Endothelial cell of umbilical vein (primary cell): ENCODE data around the gene WNT7B. TPM values are rescaled to one million over a fixed set of nuclear protein-coding genes. Genes with fewer than 3 reads are reported as not detected.

Source experiments
- BruUV-seq: library from RNA; stranded (reverse); fragments of 400-500 nt; replicated peaks from 2 replicates; lab custom pipeline; 2021; lab: Mats Ljungman, UMichigan
- CTCF ChIA-PET: fragments of 300-600, 350-600 bp; sonication (Branson Sonifier 250); formaldehyde crosslinking; loops from one replicate; lab custom pipeline; 2021; ENCODE audit warnings: antibody characterized with exemption, inconsistent platforms; lab: Charles Lee
- POLR2A ChIA-PET: fragments of 300-600, 350-600 bp; sonication (Branson Sonifier 250); formaldehyde crosslinking; loops from one replicate; lab custom pipeline; 2021; ENCODE audit warnings: antibody characterized with exemption, inconsistent platforms; lab: Charles Lee
- DNase-seq: peaks from one replicate; pipeline ENCODE4 v3.0.0-alpha.2; 2011; ENCODE audit warnings: low read depth, low spot score
- FAIRE-seq: peaks from 2 replicates; lab custom pipeline; 2011; peaks lifted over from hg19 to GRCh38; lab: Jason Lieb, UNC
- H2AFZ ChIP-seq: 2 replicates; pipeline ENCODE4 v1.6.0; 2012; ENCODE audit warnings: low read depth, low read length, control low read depth, inconsistent platforms
- H3K27ac ChIP-seq: 2 replicates; pipeline ENCODE4 v1.5.1; 2011; ENCODE audit warnings: low read depth, mild to moderate bottlenecking, control low read depth, low read length, moderate library complexity; ENCODE audit not compliant: insufficient read depth
- H3K27me3 ChIP-seq, 2 experiments: 2 replicates each; pipeline versions ENCODE4 v1.6.0 to v1.6.1; 2011; ENCODE audit warnings: low read length in 2 of 2, mixed read lengths in 1 of 2; ENCODE audit not compliant: control insufficient read depth in 2 of 2, insufficient read depth in 2 of 2
- H3K36me3 ChIP-seq, 2 experiments: 2 replicates in 1 of 2; 3 replicates in 1 of 2; pipeline ENCODE4 v1.5.1; 2011; ENCODE audit warnings: low read length in 2 of 2, mild to moderate bottlenecking in 1 of 2, moderate library complexity in 1 of 2; ENCODE audit not compliant: control insufficient read depth in 2 of 2, insufficient read depth in 2 of 2; ENCODE audit errors: extremely low read depth in 1 of 2
- H3K4me1 ChIP-seq: 3 replicates; pipeline ENCODE4 v1.5.1; 2011; ENCODE audit warnings: mild to moderate bottlenecking, low read length; ENCODE audit not compliant: control insufficient read depth, insufficient read depth; ENCODE audit errors: extremely low read depth
- H3K4me2 ChIP-seq: 2 replicates; pipeline ENCODE4 v1.6.1; 2011; ENCODE audit warnings: low read length, control low read depth, mixed read lengths; ENCODE audit not compliant: insufficient read depth
- H3K4me3 ChIP-seq, 3 experiments: fragments of 200-600 bp in 1 of 3; sonication (generic), shearing (Covaris generic) in 1 of 3; replicated peaks in 1 of 3; 2 replicates each; pipeline ENCODE4 v1.5.1; 2011 to 2016; ENCODE audit warnings: control low read depth in 3 of 3, low read length in 3 of 3, mild to moderate bottlenecking in 2 of 3, inconsistent platforms in 1 of 3, low read depth in 1 of 3, moderate library complexity in 1 of 3; ENCODE audit not compliant: insufficient read depth in 1 of 3
- H3K79me2 ChIP-seq: 2 replicates; pipeline ENCODE4 v1.6.0; 2012; ENCODE audit warnings: low read length, inconsistent platforms; ENCODE audit not compliant: control insufficient read depth, insufficient read depth
- H3K9ac ChIP-seq: replicated peaks from 2 replicates; pipeline ENCODE3; 2011; ENCODE audit warnings: low read length, control low read depth; ENCODE audit not compliant: insufficient read depth; ENCODE audit errors: extremely low read depth
- H3K9me1 ChIP-seq: replicated peaks from 3 replicates; pipeline ENCODE4 v1.6.0; 2011; ENCODE audit warnings: mild to moderate bottlenecking, low read length; ENCODE audit not compliant: control insufficient read depth, insufficient read depth; ENCODE audit errors: extremely low read depth
- H3K9me3 ChIP-seq: replicated peaks from 2 replicates; pipeline ENCODE4 v1.5.1; 2012; ENCODE audit warnings: low read length, inconsistent platforms; ENCODE audit not compliant: control insufficient read depth, insufficient read depth
- H4K20me1 ChIP-seq: replicated peaks from 2 replicates; pipeline ENCODE3; 2011; ENCODE audit warnings: mild to moderate bottlenecking, low read length; ENCODE audit not compliant: control insufficient read depth, insufficient read depth; ENCODE audit errors: extremely low read depth
- CTCF ChIP-seq, 2 donors: IDR thresholded peaks; 1 replicate in 1 of 2; 2 replicates in 1 of 2; pipeline ENCODE4 v1.5.1; 2011; ENCODE audit warnings: low read length in 2 of 2, mild to moderate bottlenecking in 2 of 2, moderate library complexity in 2 of 2, control low read depth in 1 of 2, inconsistent platforms in 1 of 2, low read depth in 1 of 2; ENCODE audit not compliant: insufficient read depth in 1 of 2; ENCODE audit errors: extremely low read depth in 1 of 2
- EZH2 ChIP-seq: IDR thresholded peaks from 2 replicates; pipeline ENCODE4 v1.6.1; 2012; ENCODE audit warnings: borderline replicate concordance, low read depth, mild to moderate bottlenecking, moderate library complexity, low read length, inconsistent platforms; ENCODE audit not compliant: severe bottlenecking
- FOS ChIP-seq: IDR thresholded peaks from 2 replicates; pipeline ENCODE4 v1.6.1; 2011; ENCODE audit warnings: mild to moderate bottlenecking, low read length, moderate library complexity, borderline replicate concordance; ENCODE audit not compliant: insufficient read depth
- GATA2 ChIP-seq: IDR thresholded peaks from 2 replicates; pipeline ENCODE4 v1.7.0; 2011; ENCODE audit warnings: low read depth, mild to moderate bottlenecking, moderate library complexity, mixed read lengths, low read length; ENCODE audit not compliant: insufficient read length, insufficient read depth
- JUN ChIP-seq: IDR thresholded peaks from 2 replicates; pipeline ENCODE4 v1.6.1; 2011; ENCODE audit warnings: borderline replicate concordance, low read depth; ENCODE audit not compliant: insufficient read length, insufficient read depth
- MYC ChIP-seq: IDR thresholded peaks from one replicate; pipeline ENCODE4 v1.6.1; 2011; ENCODE audit warnings: mild to moderate bottlenecking, low read depth, low read length
- POLR2A ChIP-seq: IDR thresholded peaks from 2 replicates; pipeline ENCODE4 v1.6.1; 2012; ENCODE audit warnings: low read depth, mild to moderate bottlenecking, control low read depth, low read length
- POLR2AphosphoS5 ChIP-seq: IDR thresholded peaks from 2 replicates; pipeline ENCODE4 v1.6.1; 2012; ENCODE audit warnings: low read depth, mild to moderate bottlenecking, control low read depth, low read length, moderate library complexity; ENCODE audit not compliant: insufficient read depth
- dilution Hi-C: fragments of 300-500 bp; cut with MboI; formaldehyde crosslinking; loops from one replicate; pipeline ENCODE4 v1.15.0; 2019; ENCODE audit warnings: low sequenced_read_pairs; ENCODE audit not compliant: extremely low pct_ligation_motif_present
- intact Hi-C: fragments of 100-400 bp; cut with micrococcal nuclease; formaldehyde crosslinking; loops from one replicate; pipeline ENCODE4 v1.10.0; 2022
- polyA plus RNA-seq, 4 experiments: library from polyadenylated mRNA; depleted of rRNA in 3 of 4; stranded (reverse) in 3 of 4; unstranded in 1 of 4; fragments of >200 nt; gene quantifications; 2 replicates each; pipeline versions ENCODE4 v1.2.1 to v1.2.3, GENCODE V29; 2011 to 2012; ENCODE audit warnings: missing spikeins in 1 of 4
- total RNA-seq: library from RNA; stranded (reverse); gene quantifications from 2 replicates; pipeline ENCODE4 v1.2.3, GENCODE V29; 2021
- TF ChIP-seq, protein P1 (sequence below): IDR thresholded peaks from 2 replicates; pipeline ENCODE4 v1.6.1; 2011; ENCODE audit not compliant: insufficient read depth, insufficient read length

WNT7B gene
- total and polyA plus RNA-seq, 2 donors (not counting 3 experiments of a cell fraction or from before 2014, with no cell fraction given) = not detected

GRCh38 chr22:45980268-45980570 is 3.3 kb upstream of the WNT7B start:
- POLR2A ChIA-PET = no interaction called here

More at GRCh38 chr22:45980268-45980570, 3.3 kb upstream of the WNT7B start:
- TF ChIP-seq CTCF (IDR thresholded peaks at IDR 0.05; ENCODE audit: extremely low read depth in 1 of 2, insufficient read depth in 1 of 2, low read depth in 1 of 2, low read length in 2 of 2) (no peak), FOS (no peak), GATA2 (no peak), POLR2AphosphoS5 (no peak), JUN (no peak), EZH2 (no peak), MYC (no peak), POLR2A (no peak)
- TF ChIP-seq, protein P1, sequence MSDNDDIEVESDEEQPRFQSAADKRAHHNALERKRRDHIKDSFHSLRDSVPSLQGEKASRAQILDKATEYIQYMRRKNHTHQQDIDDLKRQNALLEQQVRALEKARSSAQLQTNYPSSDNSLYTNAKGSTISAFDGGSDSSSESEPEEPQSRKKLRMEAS = no peak
- FAIRE-seq (peak; percentile 43), DNase-seq (no peak)
- no peak overlapping the region for H3K27ac ChIP-seq
- BruUV-seq = no TSS peak
- no peaks in the 10 kb centered on the region for H4K20me1 ChIP-seq
- no peaks in the 10 kb centered on the region for H3K9me1 ChIP-seq
- no peak overlapping the region for H3K9ac ChIP-seq
- no peaks in the 10 kb centered on the region for H3K79me2 ChIP-seq
- H3K4me3 ChIP-seq = no peak overlapping the region
- intact Hi-C loops = no loop called here
- no peaks in the 10 kb centered on the region for H3K9me3 ChIP-seq
- CTCF ChIA-PET = no interaction called here
- H3K4me1 ChIP-seq = no peaks in the 10 kb centered on the region
- dilution Hi-C loops = no loop called here
- H3K4me2 ChIP-seq = no peak overlapping the region
- H3K27me3 ChIP-seq = peaks cover 18 to 21% of the 10 kb centered on the region in 2 experiments
- no peaks in the 10 kb centered on the region for H3K36me3 ChIP-seq
- H2AFZ ChIP-seq = no peak overlapping the region
